H1 (cell line): ENCODE data around the gene LCN6. TPM values are rescaled to one million over a fixed set of nuclear protein-coding genes. Genes with fewer than 3 reads are reported as not detected.
A peak's percentile ranks its signal among the peaks of the same experiment; 100 is the strongest.

Experiments used
- CTCF ChIA-PET: fragments of 300-600 bp; sonication (Branson Sonifier 250); formaldehyde crosslinking; loops from one replicate; lab custom pipeline; 2021; ENCODE audit not compliant: partially characterized antibody; lab: Charles Lee
- POLR2A ChIA-PET: fragments of 300-600 bp; sonication (Branson Sonifier 250); formaldehyde crosslinking; loops from one replicate; lab custom pipeline; 2021; ENCODE audit warnings: inconsistent platforms; ENCODE audit not compliant: partially characterized antibody; lab: Charles Lee
- DNase-seq, 2 experiments: peaks; one replicate each; pipeline versions ENCODE4 v3.0.0 to v3.0.0-alpha.2; 2010 to 2022; ENCODE audit warnings: low spot score in 2 of 2, low read depth in 1 of 2, mixed read lengths in 1 of 2
- FAIRE-seq: peaks from 2 replicates; lab custom pipeline; 2011; peaks lifted over from hg19 to GRCh38; lab: Jason Lieb, UNC
- H2AFZ ChIP-seq: 2 replicates; pipeline ENCODE4 v1.8.1; 2012; ENCODE audit warnings: low read length, inconsistent platforms
- H2AK5ac ChIP-seq: 2 replicates; pipeline ENCODE4 v1.6.1; 2013; ENCODE audit warnings: low read depth, low read length
- H2BK120ac ChIP-seq: replicated peaks from 2 replicates; pipeline ENCODE3; 2013; ENCODE audit warnings: low read depth, low read length, inconsistent platforms
- H2BK12ac ChIP-seq: 2 replicates; pipeline ENCODE4 v1.6.1; 2013; ENCODE audit warnings: low read depth, low read length
- H2BK15ac ChIP-seq: 2 replicates; pipeline ENCODE4 v1.6.1; 2013; ENCODE audit warnings: low read length
- H2BK20ac ChIP-seq: 2 replicates; pipeline ENCODE4 v1.6.1; 2013; ENCODE audit warnings: low read length
- H2BK5ac ChIP-seq: 2 replicates; pipeline ENCODE4 v1.6.1; 2013; ENCODE audit warnings: low read depth, low read length
- H3K14ac ChIP-seq: 2 replicates; pipeline ENCODE4 v1.6.1; 2013; ENCODE audit warnings: inconsistent platforms; ENCODE audit not compliant: insufficient read length
- H3K18ac ChIP-seq: 2 replicates; pipeline ENCODE4 v1.6.1; 2013; ENCODE audit warnings: low read length; ENCODE audit errors: extremely low read depth
- H3K23ac ChIP-seq: 2 replicates; pipeline ENCODE4 v1.6.1; 2013; ENCODE audit warnings: inconsistent platforms; ENCODE audit not compliant: insufficient read length
- H3K23me2 ChIP-seq: 2 replicates; pipeline ENCODE4 v1.6.1; 2013; ENCODE audit warnings: low read depth, low read length
- H3K27ac ChIP-seq: 2 replicates; pipeline ENCODE4 v1.6.1; 2011; ENCODE audit warnings: low read depth, low read length, inconsistent platforms
- H3K27me3 ChIP-seq, 4 experiments: replicated peaks in 1 of 4; 1 replicate in 1 of 4; 2 replicates in 3 of 4; pipeline versions ENCODE4 v1.6.1 to v1.8.1; 2011 to 2013; ENCODE audit warnings: low read length in 3 of 4, mild to moderate bottlenecking in 3 of 4, inconsistent platforms in 2 of 4, mixed read lengths in 2 of 4, moderate library complexity in 1 of 4; ENCODE audit not compliant: control insufficient read depth in 3 of 4, insufficient read depth in 3 of 4; ENCODE audit errors: extremely low read depth in 1 of 4
- H3K36me3 ChIP-seq, 4 experiments: 2 replicates each; pipeline versions ENCODE4 v1.6.1 to v1.8.1; 2011 to 2013; ENCODE audit warnings: mild to moderate bottlenecking in 4 of 4, low read length in 3 of 4, moderate library complexity in 2 of 4, control low read depth in 1 of 4, inconsistent platforms in 1 of 4; ENCODE audit not compliant: insufficient read depth in 4 of 4, control insufficient read depth in 2 of 4
- H3K4ac ChIP-seq: replicated peaks from 2 replicates; pipeline ENCODE3; 2013; ENCODE audit warnings: low read length, low read depth, mixed read lengths, inconsistent platforms; ENCODE audit not compliant: insufficient read length
- H3K4me1 ChIP-seq, 4 experiments: replicated peaks in 1 of 4; 1 replicate in 1 of 4; 2 replicates in 3 of 4; pipeline versions ENCODE4 v1.6.1 to v1.8.1; 2011 to 2013; ENCODE audit warnings: low read length in 3 of 4, inconsistent platforms in 2 of 4, mixed read lengths in 1 of 4; ENCODE audit not compliant: insufficient read depth in 4 of 4, control insufficient read depth in 3 of 4
- H3K4me2 ChIP-seq, 2 experiments: 2 replicates each; pipeline versions ENCODE4 v1.6.1 to v1.8.1; 2011 to 2013; ENCODE audit warnings: low read depth in 2 of 2, low read length in 2 of 2, control low read depth in 1 of 2, inconsistent platforms in 1 of 2, mild to moderate bottlenecking in 1 of 2; ENCODE audit not compliant: insufficient read depth in 1 of 2
- H3K4me3 ChIP-seq, 4 experiments: fragments of 200-600, 300-600 bp in 1 of 4; sonication (generic), shearing (Covaris generic), sonication (Bioruptor Twin) in 1 of 4; 2 replicates each; pipeline versions ENCODE4 v1.5.1 to v1.8.1; 2011 to 2016; ENCODE audit warnings: low read length in 4 of 4, low read depth in 3 of 4, control low read depth in 2 of 4, inconsistent platforms in 2 of 4, mild to moderate bottlenecking in 2 of 4, mixed read lengths in 1 of 4, moderate library complexity in 1 of 4; ENCODE audit not compliant: insufficient read depth in 2 of 4; ENCODE audit errors: extremely low read depth in 1 of 4
- H3K56ac ChIP-seq: replicated peaks from 2 replicates; pipeline ENCODE3; 2013; ENCODE audit warnings: low read depth, mild to moderate bottlenecking, mixed read lengths, low read length, inconsistent platforms; ENCODE audit not compliant: insufficient read length
- H3K79me1 ChIP-seq: 2 replicates; pipeline ENCODE4 v1.6.1; 2013; ENCODE audit warnings: low read depth, low read length, control low read depth
- H3K79me2 ChIP-seq, 2 experiments: 2 replicates each; pipeline versions ENCODE4 v1.6.1 to v1.8.1; 2012 to 2013; ENCODE audit warnings: low read length in 2 of 2, mild to moderate bottlenecking in 2 of 2, inconsistent platforms in 1 of 2; ENCODE audit not compliant: insufficient read depth in 2 of 2, control insufficient read depth in 1 of 2
- H3K9ac ChIP-seq, 4 experiments: replicated peaks in 1 of 4; 1 replicate in 1 of 4; 2 replicates in 3 of 4; pipeline versions ENCODE4 v1.6.1 to v1.8.1; 2011 to 2013; ENCODE audit warnings: low read depth in 3 of 4, low read length in 3 of 4, control low read depth in 2 of 4, mild to moderate bottlenecking in 2 of 4, moderate library complexity in 2 of 4, inconsistent platforms in 1 of 4; ENCODE audit errors: extremely low read depth in 1 of 4
- H3K9me3 ChIP-seq, 2 experiments: 2 replicates each; pipeline versions ENCODE4 v1.6.1 to v1.8.1; 2012 to 2013; ENCODE audit warnings: mild to moderate bottlenecking in 2 of 2, moderate library complexity in 2 of 2, control low read depth in 1 of 2, inconsistent platforms in 1 of 2, low read depth in 1 of 2, low read length in 1 of 2, mixed read lengths in 1 of 2; ENCODE audit not compliant: insufficient read depth in 2 of 2
- H4K20me1 ChIP-seq, 2 experiments: replicated peaks in 1 of 2; 2 replicates each; pipeline versions ENCODE3 to v1.8.1; 2011 to 2013; ENCODE audit warnings: inconsistent platforms in 2 of 2, low read length in 2 of 2, mild to moderate bottlenecking in 1 of 2; ENCODE audit not compliant: insufficient read depth in 2 of 2, control insufficient read depth in 1 of 2
- H4K5ac ChIP-seq: 2 replicates; pipeline ENCODE4 v1.6.1; 2013; ENCODE audit warnings: low read length, low read depth, mixed read lengths, inconsistent platforms; ENCODE audit not compliant: insufficient read length
- H4K8ac ChIP-seq: 2 replicates; pipeline ENCODE4 v1.8.0; 2013; ENCODE audit warnings: mild to moderate bottlenecking, moderate library complexity, low read length, inconsistent platforms; ENCODE audit not compliant: insufficient read depth; ENCODE audit errors: extremely low read depth
- H4K91ac ChIP-seq: replicated peaks from 2 replicates; pipeline ENCODE3; 2013; ENCODE audit warnings: low read length, mixed read lengths, inconsistent platforms; ENCODE audit not compliant: insufficient read length
- CBX5 ChIP-seq: fragments of 300-800, 300-1000 bp; sonication (generic); IDR thresholded peaks from 2 replicates; pipeline ENCODE4 v1.7.1; 2016; ENCODE audit warnings: antibody characterized with exemption, low read length, low read depth
- EZH2 ChIP-seq: fragments of 200-600 bp; sonication (generic); IDR thresholded peaks from 2 replicates; pipeline ENCODE4 v1.7.1; 2012; ENCODE audit warnings: low read depth, mild to moderate bottlenecking, moderate library complexity, low read length, inconsistent platforms; ENCODE audit not compliant: severe bottlenecking
- GTF2F1 ChIP-seq: IDR thresholded peaks from 2 replicates; pipeline ENCODE4 v1.6.1; 2012; ENCODE audit warnings: low read depth, low read length, improper control_type of control experiment, borderline replicate concordance
- SAP30 ChIP-seq: fragments of 300-600 bp; sonication (generic); IDR thresholded peaks from 2 replicates; pipeline ENCODE4 v1.7.1; 2012; ENCODE audit warnings: low read length, moderate library complexity, mild to moderate bottlenecking, inconsistent platforms; ENCODE audit not compliant: insufficient read depth, insufficient replicate concordance
- SIX5 ChIP-seq: IDR thresholded peaks from 2 replicates; pipeline ENCODE4 v1.6.1; 2011; ENCODE audit warnings: mild to moderate bottlenecking, low read depth, low read length
- WGBS, 2 experiments: shearing (Covaris generic) in 1 of 2; methylation state at CpG; one replicate each; pipeline versions ENCODE4 v1.1.6 to v1.1.7; 2013 to 2015; ENCODE audit warnings: low lambda C conversion rate in 2 of 2, mixed read lengths in 2 of 2, inconsistent platforms in 1 of 2, low coverage in 1 of 2, missing lambda C conversion rate in 1 of 2; ENCODE audit not compliant: insufficient replicate concordance in 2 of 2, insufficient coverage in 1 of 2, insufficient read length in 1 of 2; ENCODE audit errors: extremely low coverage in 1 of 2, missing lambda C conversion rate in 1 of 2; 5-methylcytosine and 5-hydroxymethylcytosine counted together
- polyA plus RNA-seq, 7 experiments: library from polyadenylated mRNA; depleted of rRNA in 3 of 7; stranded (reverse) in 5 of 7; unstranded in 2 of 7; fragments of >200 nt in 5 of 7; fragments of 200-250 nt in 2 of 7; gene quantifications; 1 replicate in 5 of 7; 2 replicates in 1 of 7; 4 replicates in 1 of 7; pipeline versions ENCODE4 v1.2.1 to v1.2.3, GENCODE V29; 2011 to 2013; ENCODE audit warnings: missing spikeins in 2 of 7, mixed read lengths in 2 of 7
- total RNA-seq: library from RNA; stranded (reverse); fragmentation: NEBNext Ultra II Directional; extraction: Animal tissue kit (Norgen Biotek cat#: 25700); gene quantifications from 2 replicates; pipeline ENCODE4 v1.2.1, GENCODE V29; 2021

Gene LCN6
- total and polyA plus RNA-seq, 2 of the 8 experiments (the other 6 are each of a cell fraction or from before 2014, with no cell fraction given) = not detected

- Histone ChIP-seq H2BK15ac (no peak overlapping the region), H3K4ac (no peak overlapping the region), H3K4me1 (peaks cover 0 to 15% (median 8%) of the 10 kb centered on the region in 4 experiments; a peak in 5 of 7 replicates), H3K18ac (no peak overlapping the region), H3K36me3 (peaks cover 0 to 8% (median 1%) of the 10 kb centered on the region in 4 experiments; a peak in 2 of 8 replicates), H2AK5ac (no peak overlapping the region), H4K5ac (no peak overlapping the region), H3K4me2 (no peak overlapping the region), H3K23me2 (peaks cover 3% of the 10 kb centered on the region; the same call in 1 of the 2 replicates), H2BK120ac (no peak overlapping the region), H2AFZ (no peak overlapping the region), H2BK20ac (no peak overlapping the region), H3K27ac (no peak overlapping the region), H3K4me3 (no peak overlapping the region), H2BK12ac (no peak overlapping the region), H3K56ac (no peak overlapping the region), H3K23ac (no peak overlapping the region), H2BK5ac (no peak overlapping the region), H4K20me1 (peaks cover 22 to 31% of the 10 kb centered on the region in 2 experiments), H3K27me3 (no peaks in the 10 kb centered on the region), H4K8ac (peak overlapping the region; percentile 51; the same call in 1 of the 2 replicates), H3K9me3 (no peaks in the 10 kb centered on the region), H4K91ac (no peak overlapping the region), H3K79me2 (peaks cover 0 to 11% of the 10 kb centered on the region in 2 experiments; a peak in 1 of 4 replicates), H3K14ac (no peak overlapping the region), H3K79me1 (peaks cover 21% of the 10 kb centered on the region), H3K9ac (no peak overlapping the region)
- DNase-seq = no peak
- WGBS, 2 experiments = 79% methylated on average over 6 of the region's 16 CpGs; no CpG with 5 or more reads in 1 of the 2 experiments
- no peak for FAIRE-seq
- POLR2A ChIA-PET = interaction anchor here (11.2 kb wide), 1 partner anchor 14 kb away, joined by 223 read pairs; no protein-coding TSS in a partner anchor
- CTCF ChIA-PET = interaction anchor here (1.3 to 9.2 kb wide), 2 partner anchors 11 to 40 kb away, joined by 3 to 62 read pairs; partner anchors contain the start of gene LCN8
- TF ChIP-seq EZH2 (no peak), GTF2F1 (no peak), SIX5 (no peak), CBX5 (no peak), SAP30 (no peak)
Observed at GRCh38 chr9:136717399-136717798, 30.9 kb downstream of the LCN6 start.
